ENCODE data around the gene ANO10. TPM values are rescaled to one million over a fixed set of nuclear protein-coding genes. Genes with fewer than 3 reads are reported as not detected.
A peak's percentile ranks its signal among the peaks of the same experiment; 100 is the strongest.

ANO10 gene
- total RNA-seq, 1 experiment from 2014 or later, result 15.0 TPM

DNA sequence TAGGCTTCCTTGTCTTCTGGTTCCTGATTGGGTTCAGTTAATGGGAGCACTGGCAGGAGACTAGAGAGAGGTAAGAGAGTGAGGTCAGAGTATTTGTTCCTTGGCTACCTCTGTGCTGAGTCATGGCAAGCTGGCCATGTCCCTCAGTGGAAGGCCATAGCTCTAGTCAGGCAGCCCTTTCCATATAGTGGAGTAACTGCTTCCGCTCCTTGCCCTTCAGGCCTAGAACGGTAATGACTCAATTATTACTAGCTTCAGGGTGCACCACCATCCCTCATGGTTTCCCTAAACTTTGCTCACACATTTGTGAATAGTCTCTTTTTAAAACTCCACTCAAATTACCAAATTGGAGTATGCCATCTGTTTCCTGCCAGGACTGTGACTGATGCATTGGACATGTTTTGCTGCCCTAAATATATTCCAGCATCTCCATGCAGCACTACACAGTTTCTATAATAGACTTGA lies 10.5 kb upstream of the ANO10 start:
- H3K36me3 Mint-ChIP-seq (ENCODE audit: insufficient read depth, unreplicated experiment), result no peaks in the 10 kb centered on the region
- TF ChIP-seq, protein P1, sequence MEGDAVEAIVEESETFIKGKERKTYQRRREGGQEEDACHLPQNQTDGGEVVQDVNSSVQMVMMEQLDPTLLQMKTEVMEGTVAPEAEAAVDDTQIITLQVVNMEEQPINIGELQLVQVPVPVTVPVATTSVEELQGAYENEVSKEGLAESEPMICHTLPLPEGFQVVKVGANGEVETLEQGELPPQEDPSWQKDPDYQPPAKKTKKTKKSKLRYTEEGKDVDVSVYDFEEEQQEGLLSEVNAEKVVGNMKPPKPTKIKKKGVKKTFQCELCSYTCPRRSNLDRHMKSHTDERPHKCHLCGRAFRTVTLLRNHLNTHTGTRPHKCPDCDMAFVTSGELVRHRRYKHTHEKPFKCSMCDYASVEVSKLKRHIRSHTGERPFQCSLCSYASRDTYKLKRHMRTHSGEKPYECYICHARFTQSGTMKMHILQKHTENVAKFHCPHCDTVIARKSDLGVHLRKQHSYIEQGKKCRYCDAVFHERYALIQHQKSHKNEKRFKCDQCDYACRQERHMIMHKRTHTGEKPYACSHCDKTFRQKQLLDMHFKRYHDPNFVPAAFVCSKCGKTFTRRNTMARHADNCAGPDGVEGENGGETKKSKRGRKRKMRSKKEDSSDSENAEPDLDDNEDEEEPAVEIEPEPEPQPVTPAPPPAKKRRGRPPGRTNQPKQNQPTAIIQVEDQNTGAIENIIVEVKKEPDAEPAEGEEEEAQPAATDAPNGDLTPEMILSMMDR (IDR thresholded peaks at IDR 0.05; ENCODE audit: unreplicated experiment), result no peak
- peak; percentile 88 for DNase-seq (ENCODE audit: unreplicated experiment)
- H3K9me3 Mint-ChIP-seq (ENCODE audit: unreplicated experiment), result peaks cover 14% of the 10 kb centered on the region
- H3K27ac Mint-ChIP-seq (ENCODE audit: low read depth, unreplicated experiment), result peak overlapping the region; percentile 75
- CTCF ChIA-PET, result no interaction called here
- no TSS peak for BruUV-seq (replicated peaks)
- H3K4me3 Mint-ChIP-seq (ENCODE audit: unreplicated experiment), result no peak overlapping the region
- POLR2A ChIA-PET, result interaction anchor here (3.6 kb wide), 1 partner anchor 10 kb away, joined by 15 read pairs; the partner anchor contains the start of gene ANO10
- intact Hi-C loops (cut with micrococcal nuclease), result no loop called here
- no peaks in the 10 kb centered on the region for H3K4me1 Mint-ChIP-seq (ENCODE audit: insufficient read depth, unreplicated experiment)
- H3K27me3 Mint-ChIP-seq (ENCODE audit: insufficient read depth, unreplicated experiment), result no peaks in the 10 kb centered on the region

DNA sequence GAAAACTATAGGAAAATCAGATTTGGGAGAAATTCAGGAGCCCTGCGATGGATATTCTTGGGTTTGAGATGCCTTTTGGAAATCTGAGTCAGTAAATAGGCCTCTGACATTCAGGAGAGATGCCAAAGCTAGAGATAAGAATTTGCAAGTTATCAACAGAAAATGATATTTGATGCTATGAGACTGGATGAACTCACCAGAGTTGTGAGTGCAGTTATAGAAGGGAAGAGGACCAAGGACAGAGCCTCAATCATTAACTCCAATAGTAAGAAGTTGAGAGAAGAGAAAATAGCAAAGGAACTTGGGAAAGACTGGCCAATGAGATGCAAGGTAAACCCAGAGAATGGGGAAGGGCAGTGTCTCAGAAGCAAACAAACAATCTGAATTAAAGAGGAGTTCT lies 7.9 kb upstream of the ANO10 start:
- ChIA-PET POLR2A (interaction anchor here (1.0 kb wide), 1 partner anchor 61 kb away, joined by 4 read pairs; the partner anchor contains the start of gene ABHD5), CTCF (no interaction called here)
- no peak for DNase-seq (ENCODE audit: unreplicated experiment)
- Mint-ChIP-seq H3K9me3 (ENCODE audit: unreplicated experiment) (peaks cover 14% of the 10 kb centered on the region), H3K4me3 (ENCODE audit: unreplicated experiment) (no peak overlapping the region), H3K27me3 (ENCODE audit: insufficient read depth, unreplicated experiment) (no peaks in the 10 kb centered on the region), H3K36me3 (ENCODE audit: insufficient read depth, unreplicated experiment) (no peaks in the 10 kb centered on the region), H3K27ac (ENCODE audit: low read depth, unreplicated experiment) (no peak overlapping the region), H3K4me1 (ENCODE audit: insufficient read depth, unreplicated experiment) (no peaks in the 10 kb centered on the region)
- TF ChIP-seq, protein P1 (IDR thresholded peaks at IDR 0.05; ENCODE audit: unreplicated experiment), result no peak
- intact Hi-C loops (cut with micrococcal nuclease), result no loop called here
- BruUV-seq (replicated peaks), result no TSS peak

DNA sequence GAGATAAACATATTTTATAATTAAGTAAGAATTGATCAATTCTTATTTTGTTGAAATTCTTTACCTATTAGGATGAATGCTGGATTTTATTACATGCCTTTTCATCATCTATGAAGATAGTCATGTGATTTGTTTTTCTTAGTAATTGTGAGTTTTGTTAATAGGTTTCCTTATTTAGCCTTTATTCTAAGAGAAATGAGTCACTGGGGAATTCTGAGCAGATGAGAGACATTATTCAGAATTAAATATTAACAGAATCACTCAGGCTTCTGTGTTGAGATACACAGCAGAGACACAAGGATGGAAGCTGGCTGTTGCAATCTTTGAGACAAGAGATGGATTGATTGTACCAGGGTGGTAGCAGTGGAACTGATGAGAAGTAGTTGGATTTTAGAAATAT lies 7.4 kb upstream of the ANO10 start:
- H3K9me3 Mint-ChIP-seq (ENCODE audit: unreplicated experiment), result peaks cover 14% of the 10 kb centered on the region
- TF ChIP-seq, protein P1 (IDR thresholded peaks at IDR 0.05; ENCODE audit: unreplicated experiment), result no peak
- intact Hi-C loops (cut with micrococcal nuclease), result no loop called here
- H3K36me3 Mint-ChIP-seq (ENCODE audit: insufficient read depth, unreplicated experiment), result no peaks in the 10 kb centered on the region
- DNase-seq (ENCODE audit: unreplicated experiment), result no peak
- no peaks in the 10 kb centered on the region for H3K4me1 Mint-ChIP-seq (ENCODE audit: insufficient read depth, unreplicated experiment)
- no TSS peak for BruUV-seq (replicated peaks)
- H3K27me3 Mint-ChIP-seq (ENCODE audit: insufficient read depth, unreplicated experiment), result no peaks in the 10 kb centered on the region
- CTCF ChIA-PET, result no interaction called here
- H3K27ac Mint-ChIP-seq (ENCODE audit: low read depth, unreplicated experiment), result no peak overlapping the region
- no peak overlapping the region for H3K4me3 Mint-ChIP-seq (ENCODE audit: unreplicated experiment)
- POLR2A ChIA-PET, result interaction anchor here (0.6 to 1.0 kb wide), 2 partner anchors 61 to 736 kb away, joined by 3 to 4 read pairs; partner anchors contain the start of gene ABHD5

DNA sequence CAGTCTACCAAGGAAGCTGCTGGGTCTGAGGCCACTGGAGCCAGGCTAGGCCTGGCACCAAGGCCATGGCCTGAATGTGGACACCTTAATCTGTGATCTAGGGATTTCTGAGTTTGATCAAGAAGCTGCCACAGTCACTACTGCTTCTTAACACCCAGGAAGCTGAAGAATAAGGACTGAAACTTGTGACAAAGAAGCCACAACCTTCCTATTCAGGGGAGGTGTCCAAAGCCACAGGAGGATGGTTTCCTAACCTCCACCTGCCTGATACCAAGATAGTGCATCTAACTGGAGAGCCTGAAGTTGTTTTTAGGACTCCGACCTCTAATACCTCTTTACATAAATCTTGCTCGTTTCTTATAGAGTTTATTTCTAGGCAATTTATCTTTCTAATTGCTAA lies 5.5 kb upstream of the ANO10 start:
- Mint-ChIP-seq H3K27me3 (ENCODE audit: insufficient read depth, unreplicated experiment) (no peaks in the 10 kb centered on the region), H3K4me1 (ENCODE audit: insufficient read depth, unreplicated experiment) (peaks cover 7% of the 10 kb centered on the region), H3K9me3 (ENCODE audit: unreplicated experiment) (peaks cover 14% of the 10 kb centered on the region), H3K36me3 (ENCODE audit: insufficient read depth, unreplicated experiment) (peaks cover 6% of the 10 kb centered on the region), H3K27ac (ENCODE audit: low read depth, unreplicated experiment) (no peak overlapping the region), H3K4me3 (ENCODE audit: unreplicated experiment) (no peak overlapping the region)
- CTCF ChIA-PET, result no interaction called here
- TF ChIP-seq, protein P1 (IDR thresholded peaks at IDR 0.05; ENCODE audit: unreplicated experiment), result no peak
- DNase-seq (ENCODE audit: unreplicated experiment), result no peak
- BruUV-seq (replicated peaks), result no TSS peak
- intact Hi-C loops (cut with micrococcal nuclease), result no loop called here
- POLR2A ChIA-PET, result no interaction called here

Measured in MCF 10A (cell line).